Measurements from ENCODE around the gene NID1.
"Not testable (repeated sequence)": the region's sequence is repeated elsewhere in the genome, so short reads cannot be mapped to it uniquely, and the experiment has no call there.

The NID1 gene

GRCh38 chr1:236101233-236102200, 36.6 kb upstream of the NID1 start:
- TF ChIP-seq, protein P1, sequence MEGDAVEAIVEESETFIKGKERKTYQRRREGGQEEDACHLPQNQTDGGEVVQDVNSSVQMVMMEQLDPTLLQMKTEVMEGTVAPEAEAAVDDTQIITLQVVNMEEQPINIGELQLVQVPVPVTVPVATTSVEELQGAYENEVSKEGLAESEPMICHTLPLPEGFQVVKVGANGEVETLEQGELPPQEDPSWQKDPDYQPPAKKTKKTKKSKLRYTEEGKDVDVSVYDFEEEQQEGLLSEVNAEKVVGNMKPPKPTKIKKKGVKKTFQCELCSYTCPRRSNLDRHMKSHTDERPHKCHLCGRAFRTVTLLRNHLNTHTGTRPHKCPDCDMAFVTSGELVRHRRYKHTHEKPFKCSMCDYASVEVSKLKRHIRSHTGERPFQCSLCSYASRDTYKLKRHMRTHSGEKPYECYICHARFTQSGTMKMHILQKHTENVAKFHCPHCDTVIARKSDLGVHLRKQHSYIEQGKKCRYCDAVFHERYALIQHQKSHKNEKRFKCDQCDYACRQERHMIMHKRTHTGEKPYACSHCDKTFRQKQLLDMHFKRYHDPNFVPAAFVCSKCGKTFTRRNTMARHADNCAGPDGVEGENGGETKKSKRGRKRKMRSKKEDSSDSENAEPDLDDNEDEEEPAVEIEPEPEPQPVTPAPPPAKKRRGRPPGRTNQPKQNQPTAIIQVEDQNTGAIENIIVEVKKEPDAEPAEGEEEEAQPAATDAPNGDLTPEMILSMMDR (IDR thresholded peaks at IDR 0.05; ENCODE audit: low read depth, low read length) = no peak
- H3K4me3 ChIP-seq (ENCODE audit: low read depth, low read length) = no peak overlapping the region

DNA sequence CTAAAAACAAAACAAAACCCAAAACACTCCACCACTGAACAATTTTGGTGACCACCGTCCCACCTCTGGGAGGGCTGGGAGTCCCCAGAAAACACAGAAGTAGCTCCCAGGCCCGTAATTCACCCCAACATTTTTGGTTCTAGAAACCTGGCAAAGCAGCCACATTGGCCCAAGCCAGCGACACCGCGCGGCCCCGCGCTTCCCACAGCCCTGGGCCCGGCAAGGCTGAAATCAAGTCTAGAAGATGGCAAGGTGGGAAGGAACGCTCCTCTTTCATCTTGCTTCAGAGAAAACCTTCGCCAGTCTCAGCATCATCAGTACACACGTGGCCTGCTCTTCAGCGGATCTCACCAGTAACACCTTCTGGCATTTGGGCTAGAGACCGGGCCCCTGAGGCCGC, 35.9 kb upstream of the NID1 start:
- H3K4me3 ChIP-seq (ENCODE audit: low read depth, low read length) = no peak overlapping the region
- TF ChIP-seq, protein P1 (IDR thresholded peaks at IDR 0.05; ENCODE audit: low read depth, low read length) = no peak

DNA sequence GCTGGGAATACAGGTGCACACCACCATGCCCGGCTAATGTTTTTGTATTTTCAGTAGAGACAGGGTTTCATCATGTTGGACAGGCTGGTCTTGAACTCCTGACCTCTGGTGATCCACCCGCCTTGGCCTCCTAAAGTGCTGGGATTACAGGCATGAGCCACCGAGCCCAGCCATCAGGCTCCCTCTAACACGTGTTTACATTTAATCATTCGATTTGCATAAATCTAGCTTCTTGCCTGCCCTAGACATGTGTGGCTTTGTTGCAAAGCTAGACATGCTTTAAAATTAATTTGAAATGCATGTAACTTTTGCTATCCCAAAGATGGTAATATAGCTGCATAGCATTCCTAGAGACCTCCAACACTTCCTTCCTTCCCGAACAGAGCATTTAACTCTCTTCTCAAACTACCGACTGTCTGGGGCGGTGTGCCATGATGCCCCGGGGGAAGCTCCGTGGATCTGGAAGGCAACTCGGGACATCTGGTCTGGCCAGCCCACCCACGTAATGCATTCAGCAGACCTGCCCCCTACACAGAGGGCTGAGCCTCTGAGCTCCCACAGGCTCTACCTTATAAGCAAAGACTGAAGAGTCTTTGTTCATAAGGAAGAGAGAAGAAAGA, 34.6 kb upstream of the NID1 start:
- TF ChIP-seq, protein P1 (IDR thresholded peaks at IDR 0.05; ENCODE audit: low read depth, low read length) = no peak
- no peak overlapping the region for H3K4me3 ChIP-seq (ENCODE audit: low read depth, low read length)

DNA sequence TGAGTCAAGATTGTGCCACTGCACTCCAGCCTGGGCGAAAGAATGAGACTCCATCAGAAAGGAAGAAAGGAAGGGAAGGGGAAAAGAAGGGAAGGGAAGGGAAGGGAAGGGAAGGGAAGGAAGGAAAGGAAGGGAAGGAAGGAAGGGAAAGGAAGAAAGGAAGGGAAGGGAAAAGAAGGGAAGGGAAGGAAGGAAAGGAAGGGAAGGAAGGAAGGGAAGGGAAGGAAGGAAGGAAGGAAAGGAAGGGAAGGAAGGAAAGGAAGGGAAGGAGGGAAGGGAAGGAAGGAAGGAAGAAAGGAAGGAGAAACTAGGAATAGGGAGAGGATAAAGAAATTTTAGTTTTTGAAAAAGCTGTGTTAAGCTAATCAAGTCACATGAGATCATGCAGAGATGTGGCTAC, 33.4 kb upstream of the NID1 start:
- TF ChIP-seq, protein P1 (IDR thresholded peaks at IDR 0.05; ENCODE audit: low read depth, low read length) = no peak
- H3K4me3 ChIP-seq (ENCODE audit: low read depth, low read length) = no peak overlapping the region

GRCh38 chr1:236096660-236097482, 32.0 kb upstream of the NID1 start:
- not testable (repeated sequence) for H3K4me3 ChIP-seq (ENCODE audit: low read depth, low read length)

- TF ChIP-seq, protein P1 (IDR thresholded peaks at IDR 0.05; ENCODE audit: low read depth, low read length) = no peak
- H3K4me3 ChIP-seq (ENCODE audit: low read depth, low read length) = no peak overlapping the region
These were observed 31.0 kb upstream of the NID1 start for GRCh38 chr1:236095705-236096520.

DNA sequence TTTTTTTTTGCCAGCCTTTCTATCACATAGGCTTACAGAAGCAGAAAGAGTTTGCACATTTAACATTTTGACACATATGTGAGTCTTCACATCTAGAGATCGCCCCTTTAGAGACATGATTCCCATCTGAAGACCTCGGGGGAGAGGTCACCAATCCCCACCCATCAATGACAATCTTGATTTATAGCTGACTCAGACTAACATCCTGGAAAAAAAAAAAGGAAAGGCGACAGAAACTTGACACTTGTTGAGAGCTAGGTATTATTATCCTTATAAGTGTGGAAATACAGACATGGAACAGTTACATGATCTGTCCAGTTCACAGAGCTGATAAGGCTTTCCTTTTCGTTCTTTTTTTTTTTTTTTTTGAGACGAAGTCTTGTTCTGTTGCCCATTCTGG, 28.0 kb upstream of the NID1 start:
- no peak overlapping the region for H3K4me3 ChIP-seq (ENCODE audit: low read depth, low read length)
- TF ChIP-seq, protein P1 (IDR thresholded peaks at IDR 0.05; ENCODE audit: low read depth, low read length) = no peak

All from WI38 (cell line).